GM12892 (cell line): Measurements from ENCODE around the gene ZNF638.

Experiments used
- POLR2A ChIP-seq: IDR thresholded peaks from 2 replicates; pipeline ENCODE4 v1.6.1; 2011; ENCODE audit warnings: low read depth, low read length, control low read depth
- POLR2AphosphoS5 ChIP-seq: IDR thresholded peaks from 2 replicates; pipeline ENCODE4 v1.6.1; 2011; ENCODE audit warnings: low read depth, low read length, control low read depth

DNA sequence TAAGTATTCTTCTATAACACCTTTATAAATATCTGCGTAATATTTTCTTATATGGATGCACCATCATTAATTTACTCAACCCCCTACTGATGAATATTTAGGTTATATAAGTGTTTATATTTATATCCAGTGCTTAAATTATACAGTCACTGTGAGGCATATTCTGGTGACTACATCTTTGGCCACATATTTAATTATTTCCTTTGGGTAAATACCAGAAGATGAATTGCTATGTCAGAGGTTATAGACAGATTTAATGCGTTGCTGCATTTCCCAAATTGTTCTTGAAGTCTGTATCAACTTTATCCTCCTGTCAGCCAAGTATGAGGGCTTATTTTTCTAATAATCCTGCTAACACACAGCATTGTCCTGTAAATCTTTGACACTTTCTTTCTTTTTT, 140.4 kb downstream of the ZNF638 start:
- TF ChIP-seq POLR2A (no peak), POLR2AphosphoS5 (no peak)
